Nephron progenitor cell (in vitro differentiated cells): ENCODE measurements around the gene SMIM21.
A peak's percentile ranks its signal among the peaks of the same experiment; 100 is the strongest.

Experiments used
- DNase-seq: peaks from one replicate; pipeline ENCODE4 v3.0.0; 2021
- H3K27ac Mint-ChIP-seq: 2 replicates; pipeline ENCODE4 v1.8.0; 2021; ENCODE audit warnings: mild to moderate bottlenecking, moderate library complexity, mixed read lengths
- H3K27me3 Mint-ChIP-seq: 2 replicates; pipeline ENCODE4 v1.8.0; 2021; ENCODE audit warnings: mild to moderate bottlenecking, low read depth, mixed read lengths; ENCODE audit not compliant: poor library complexity
- H3K36me3 Mint-ChIP-seq: 2 replicates; pipeline ENCODE4 v1.8.0; 2021; ENCODE audit warnings: low read depth, mixed read lengths
- H3K4me1 Mint-ChIP-seq: 2 replicates; pipeline ENCODE4 v1.8.0; 2021; ENCODE audit warnings: mixed read lengths
- H3K4me3 Mint-ChIP-seq: 2 replicates; pipeline ENCODE4 v1.8.0; 2021; ENCODE audit warnings: mild to moderate bottlenecking, moderate library complexity, mixed read lengths
- H3K9me3 Mint-ChIP-seq: 2 replicates; pipeline ENCODE4 v1.8.0; 2021; ENCODE audit warnings: mild to moderate bottlenecking, moderate library complexity, mixed read lengths
- CTCF ChIP-seq: fragments of 200-600 bp; sonication (generic); IDR thresholded peaks from 2 replicates; pipeline ENCODE4 v1.5.0; 2021; ENCODE audit warnings: antibody characterized with exemption

The SMIM21 gene

GRCh38 chr18:75455249-75456198 is 28.0 kb upstream of the SMIM21 start:
- Mint-ChIP-seq H3K4me1 (peaks cover 35% of the 10 kb centered on the region), H3K27me3 (peaks cover 8% of the 10 kb centered on the region), H3K27ac (peak overlapping the region; percentile 91), H3K4me3 (peak overlapping the region; percentile 77), H3K9me3 (peaks cover 42% of the 10 kb centered on the region), H3K36me3 (peaks cover 29% of the 10 kb centered on the region)
- DNase-seq = peak; percentile 77
- no peak for TF ChIP-seq CTCF

DNA sequence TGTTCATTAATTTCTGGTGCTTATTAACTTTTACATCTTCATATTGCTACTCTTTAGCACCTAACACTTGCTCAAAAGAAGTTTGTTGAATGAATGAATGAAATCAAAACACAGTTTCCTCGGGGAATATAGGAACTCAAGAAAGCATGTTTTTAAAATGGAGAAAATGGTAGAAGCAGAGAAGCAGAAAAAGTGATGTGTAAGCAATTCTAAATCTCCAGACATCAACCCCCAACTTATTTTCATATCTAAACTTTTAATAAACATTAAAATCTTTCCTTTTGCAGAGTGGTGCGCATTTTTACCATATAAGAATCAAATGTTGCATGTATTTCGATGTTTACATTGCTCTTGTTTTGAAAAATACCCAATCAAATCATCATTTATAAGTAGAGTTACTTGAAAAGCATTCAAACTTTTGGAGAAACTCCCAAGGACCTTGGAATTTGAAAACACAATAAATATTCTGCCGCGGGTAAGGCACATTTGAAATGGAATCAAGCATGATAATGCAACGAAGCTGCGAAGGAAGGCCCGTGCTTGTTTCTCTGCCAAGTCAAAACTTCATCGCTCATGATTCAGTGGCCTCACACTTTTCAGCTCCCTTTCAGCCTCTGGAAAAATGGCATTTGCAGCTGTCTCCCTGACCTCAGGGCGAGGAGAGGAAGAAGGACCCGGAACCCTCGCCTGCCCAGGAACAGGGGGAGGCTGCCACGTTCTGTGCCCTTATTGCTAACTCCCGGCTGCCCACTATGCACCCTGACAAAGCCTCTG is 26.7 kb upstream of the SMIM21 start:
- H3K27me3 Mint-ChIP-seq = peaks cover 12% of the 10 kb centered on the region

GRCh38 chr18:75450906-75451305 is 23.4 kb upstream of the SMIM21 start:
- TF ChIP-seq CTCF = no peak
- DNase-seq = no peak
- Mint-ChIP-seq H3K4me1 (peaks cover 20% of the 10 kb centered on the region), H3K27ac (no peak overlapping the region), H3K9me3 (peaks cover 35% of the 10 kb centered on the region), H3K36me3 (peaks cover 15% of the 10 kb centered on the region), H3K27me3 (peaks cover 12% of the 10 kb centered on the region), H3K4me3 (no peak overlapping the region)

More for the DNA sequence above, 26.7 kb upstream of the SMIM21 start:
- peaks cover 36% of the 10 kb centered on the region for H3K9me3 Mint-ChIP-seq
- peak overlapping the region; percentile 13 for H3K4me3 Mint-ChIP-seq
- TF ChIP-seq CTCF = no peak
- peaks cover 20% of the 10 kb centered on the region for H3K36me3 Mint-ChIP-seq
- peaks cover 31% of the 10 kb centered on the region for H3K4me1 Mint-ChIP-seq
- DNase-seq = no peak
- H3K27ac Mint-ChIP-seq = no peak overlapping the region

GRCh38 chr18:75441896-75442295 is 14.4 kb upstream of the SMIM21 start:
- Mint-ChIP-seq H3K27me3 (peaks cover 4% of the 10 kb centered on the region), H3K27ac (no peak overlapping the region), H3K4me3 (no peak overlapping the region), H3K9me3 (no peaks in the 10 kb centered on the region), H3K36me3 (no peaks in the 10 kb centered on the region), H3K4me1 (peaks cover 39% of the 10 kb centered on the region)
- no peak for DNase-seq
- TF ChIP-seq CTCF = no peak

DNA sequence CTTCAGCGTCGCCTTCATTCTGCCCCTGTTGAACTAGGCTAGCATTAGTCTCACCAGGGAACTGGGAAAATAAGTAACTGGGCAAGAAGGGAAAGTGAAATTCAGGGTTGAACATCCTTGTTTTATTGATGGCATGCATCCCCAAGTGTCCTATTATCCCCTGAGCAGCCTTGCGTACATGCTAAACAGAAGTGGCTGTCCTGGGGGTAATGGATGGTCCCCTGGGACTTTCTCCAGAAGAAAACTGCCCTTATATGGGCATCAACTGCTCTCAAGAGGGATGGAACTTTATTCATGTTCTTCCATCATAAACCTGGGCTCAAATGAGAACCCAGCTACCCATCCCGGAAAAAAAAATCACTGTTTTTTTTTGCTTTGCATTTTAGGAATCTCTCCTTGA is 11.8 kb upstream of the SMIM21 start:
- Mint-ChIP-seq H3K36me3 (no peaks in the 10 kb centered on the region), H3K4me3 (no peak overlapping the region), H3K27me3 (peaks cover 13% of the 10 kb centered on the region)

More for the DNA sequence above, 11.8 kb upstream of the SMIM21 start:
- H3K9me3 Mint-ChIP-seq = no peaks in the 10 kb centered on the region
- peaks cover 46% of the 10 kb centered on the region for H3K4me1 Mint-ChIP-seq
- no peak for TF ChIP-seq CTCF
- DNase-seq = peak; percentile 28
- H3K27ac Mint-ChIP-seq = no peak overlapping the region
